ENCODE results near the gene CAMKV.

GRCh38 chr3:49869525-49870126, at the start of gene CAMKV:
- TF ChIP-seq, protein P1, sequence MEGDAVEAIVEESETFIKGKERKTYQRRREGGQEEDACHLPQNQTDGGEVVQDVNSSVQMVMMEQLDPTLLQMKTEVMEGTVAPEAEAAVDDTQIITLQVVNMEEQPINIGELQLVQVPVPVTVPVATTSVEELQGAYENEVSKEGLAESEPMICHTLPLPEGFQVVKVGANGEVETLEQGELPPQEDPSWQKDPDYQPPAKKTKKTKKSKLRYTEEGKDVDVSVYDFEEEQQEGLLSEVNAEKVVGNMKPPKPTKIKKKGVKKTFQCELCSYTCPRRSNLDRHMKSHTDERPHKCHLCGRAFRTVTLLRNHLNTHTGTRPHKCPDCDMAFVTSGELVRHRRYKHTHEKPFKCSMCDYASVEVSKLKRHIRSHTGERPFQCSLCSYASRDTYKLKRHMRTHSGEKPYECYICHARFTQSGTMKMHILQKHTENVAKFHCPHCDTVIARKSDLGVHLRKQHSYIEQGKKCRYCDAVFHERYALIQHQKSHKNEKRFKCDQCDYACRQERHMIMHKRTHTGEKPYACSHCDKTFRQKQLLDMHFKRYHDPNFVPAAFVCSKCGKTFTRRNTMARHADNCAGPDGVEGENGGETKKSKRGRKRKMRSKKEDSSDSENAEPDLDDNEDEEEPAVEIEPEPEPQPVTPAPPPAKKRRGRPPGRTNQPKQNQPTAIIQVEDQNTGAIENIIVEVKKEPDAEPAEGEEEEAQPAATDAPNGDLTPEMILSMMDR (IDR thresholded peaks at IDR 0.05), result no peak
- no peak for TF ChIP-seq POLR2A (IDR thresholded peaks at IDR 0.05)
